Mucosa of rectum (tissue), 2 donors: ENCODE results near the gene PRMT9.

ENCODE experiments used
- H3K27ac ChIP-seq, 2 donors: one replicate each; pipeline ENCODE4 v1.7.0; 2013; ENCODE audit warnings: inconsistent platforms in 2 of 2, low read depth in 2 of 2, low read length in 2 of 2
- H3K27me3 ChIP-seq, 2 donors: one replicate each; pipeline ENCODE4 v1.7.0; 2013; ENCODE audit warnings: low read length in 2 of 2; ENCODE audit not compliant: control insufficient read depth in 2 of 2, insufficient read depth in 2 of 2
- H3K36me3 ChIP-seq, 2 donors: one replicate each; pipeline ENCODE4 v1.7.0; 2013; ENCODE audit warnings: low read length in 2 of 2; ENCODE audit not compliant: control insufficient read depth in 2 of 2, insufficient read depth in 2 of 2
- H3K4me1 ChIP-seq, 2 donors: one replicate each; pipeline ENCODE4 v1.7.0; 2013; ENCODE audit warnings: low read length in 2 of 2, mild to moderate bottlenecking in 1 of 2; ENCODE audit not compliant: control insufficient read depth in 2 of 2, insufficient read depth in 2 of 2
- H3K4me3 ChIP-seq, 2 donors: one replicate each; pipeline ENCODE4 v1.7.0; 2013; ENCODE audit warnings: low read length in 2 of 2
- H3K9ac ChIP-seq, 2 donors: one replicate each; pipeline ENCODE4 v1.7.0; 2013; ENCODE audit warnings: low read length in 2 of 2, low read depth in 1 of 2, mild to moderate bottlenecking in 1 of 2
- H3K9me3 ChIP-seq, 2 donors: one replicate each; pipeline ENCODE4 v1.7.0; 2013; ENCODE audit warnings: low read length in 2 of 2; ENCODE audit not compliant: control insufficient read depth in 2 of 2
- donor health status: healthy.
- donor health status: Normal muscosa, but diverticular disease.

The PRMT9 gene

GRCh38 chr4:147714575-147715401 lies 30.8 kb upstream of the PRMT9 start:
- Histone ChIP-seq H3K4me1 (no peaks in the 10 kb centered on the region), H3K27ac (no peak overlapping the region), H3K9ac (no peak overlapping the region), H3K36me3 (no peaks in the 10 kb centered on the region), H3K4me3 (no peak overlapping the region), H3K27me3 (no peaks in the 10 kb centered on the region), H3K9me3 (no peaks in the 10 kb centered on the region)

- H3K9ac ChIP-seq = no peak overlapping the region
- H3K27ac ChIP-seq = no peak overlapping the region
- H3K9me3 ChIP-seq = no peaks in the 10 kb centered on the region
- no peaks in the 10 kb centered on the region for H3K4me1 ChIP-seq
- no peaks in the 10 kb centered on the region for H3K36me3 ChIP-seq
- H3K4me3 ChIP-seq = no peak overlapping the region
- no peaks in the 10 kb centered on the region for H3K27me3 ChIP-seq
These were observed 26.0 kb upstream of the PRMT9 start for GRCh38 chr4:147709999-147710398.

GRCh38 chr4:147707892-147708672 lies 24.1 kb upstream of the PRMT9 start:
- Histone ChIP-seq H3K27me3 (no peaks in the 10 kb centered on the region), H3K4me1 (no peaks in the 10 kb centered on the region), H3K27ac (no peak overlapping the region), H3K9ac (no peak overlapping the region), H3K4me3 (no peak overlapping the region), H3K36me3 (no peaks in the 10 kb centered on the region), H3K9me3 (no peaks in the 10 kb centered on the region)

GRCh38 chr4:147704846-147705245 lies 20.9 kb upstream of the PRMT9 start:
- no peak overlapping the region for H3K9ac ChIP-seq
- H3K4me1 ChIP-seq = no peaks in the 10 kb centered on the region
- no peaks in the 10 kb centered on the region for H3K27me3 ChIP-seq

GRCh38 chr4:147696866-147697265 lies 12.9 kb upstream of the PRMT9 start:
- no peaks in the 10 kb centered on the region for H3K36me3 ChIP-seq
- H3K27me3 ChIP-seq = peaks cover 0 to 3% of the 10 kb centered on the region in 2 donors
- no peaks in the 10 kb centered on the region for H3K9me3 ChIP-seq
- H3K4me1 ChIP-seq = peaks cover 0 to 8% of the 10 kb centered on the region in 2 donors
- no peak overlapping the region for H3K27ac ChIP-seq
- H3K4me3 ChIP-seq = no peak overlapping the region
- H3K9ac ChIP-seq = no peak overlapping the region

More at GRCh38 chr4:147704846-147705245, 20.9 kb upstream of the PRMT9 start:
- Histone ChIP-seq H3K9me3 (no peaks in the 10 kb centered on the region), H3K36me3 (no peaks in the 10 kb centered on the region), H3K4me3 (no peak overlapping the region), H3K27ac (no peak overlapping the region)

- Histone ChIP-seq H3K27me3 (peaks cover 0 to 3% of the 10 kb centered on the region in 2 donors), H3K9ac (no peak overlapping the region), H3K36me3 (no peaks in the 10 kb centered on the region), H3K9me3 (no peaks in the 10 kb centered on the region), H3K27ac (no peak overlapping the region), H3K4me3 (no peak overlapping the region), H3K4me1 (peaks cover 0 to 8% of the 10 kb centered on the region in 2 donors)
These were observed 9.3 kb upstream of the PRMT9 start for GRCh38 chr4:147693218-147693617.

GRCh38 chr4:147691820-147692219 lies 7.9 kb upstream of the PRMT9 start:
- H3K27ac ChIP-seq = no peak overlapping the region
- H3K9me3 ChIP-seq = no peaks in the 10 kb centered on the region
- H3K27me3 ChIP-seq = no peaks in the 10 kb centered on the region
- no peak overlapping the region for H3K4me3 ChIP-seq
- no peak overlapping the region for H3K9ac ChIP-seq
- H3K36me3 ChIP-seq = no peaks in the 10 kb centered on the region
- peaks cover 0 to 8% of the 10 kb centered on the region in 2 donors for H3K4me1 ChIP-seq

GRCh38 chr4:147689067-147689466 lies 5.1 kb upstream of the PRMT9 start:
- Histone ChIP-seq H3K4me3 (no peak overlapping the region), H3K4me1 (peaks cover 6 to 8% of the 10 kb centered on the region in 2 donors), H3K9ac (no peak overlapping the region), H3K27ac (no peak overlapping the region), H3K36me3 (no peaks in the 10 kb centered on the region), H3K9me3 (no peaks in the 10 kb centered on the region), H3K27me3 (no peaks in the 10 kb centered on the region)

GRCh38 chr4:147683188-147683591 lies 773 bp downstream of the PRMT9 start:
- peak overlapping the region; percentile 94 to 95 for H3K9ac ChIP-seq
- peak overlapping the region in 1 of 2 donors; percentile 87 for H3K27ac ChIP-seq
- peak overlapping the region; percentile 92 to 93 for H3K4me3 ChIP-seq
- no peaks in the 10 kb centered on the region for H3K9me3 ChIP-seq
- H3K27me3 ChIP-seq = no peaks in the 10 kb centered on the region
- H3K4me1 ChIP-seq = peaks cover 0 to 11% of the 10 kb centered on the region in 2 donors
- peaks cover 0 to 3% of the 10 kb centered on the region in 2 donors for H3K36me3 ChIP-seq

- Histone ChIP-seq H3K27me3 (no peaks in the 10 kb centered on the region), H3K9me3 (no peaks in the 10 kb centered on the region), H3K4me3 (peak overlapping the region; percentile 92 to 93), H3K36me3 (peaks cover 0 to 3% of the 10 kb centered on the region in 2 donors), H3K9ac (peak overlapping the region in 1 of 2 donors; percentile 94), H3K4me1 (peaks cover 0 to 11% of the 10 kb centered on the region in 2 donors), H3K27ac (no peak overlapping the region)
These were observed 1.2 kb downstream of the PRMT9 start for GRCh38 chr4:147682755-147683154.
